WERI-Rb-1 (cell line): ENCODE results near the gene CABP2.

Experiments
- DNase-seq: peaks from one replicate; pipeline ENCODE4 v3.0.0-alpha.2; 2020
- H3K27ac ChIP-seq: fragments of 250-450 bp; sonication (Bioruptor Pico); 2 replicates; pipeline ENCODE4 v1.5.1; 2020; ENCODE audit warnings: mild to moderate bottlenecking, moderate library complexity
- H3K27me3 ChIP-seq: fragments of 250-450 bp; sonication (Bioruptor Pico); 2 replicates; pipeline ENCODE4 v1.5.1; 2021; ENCODE audit warnings: mild to moderate bottlenecking, low read depth, moderate library complexity; ENCODE audit not compliant: insufficient read depth, severe bottlenecking
- H3K36me3 ChIP-seq: fragments of 250-450 bp; sonication (Bioruptor Pico); 2 replicates; pipeline ENCODE4 v1.5.1; 2020; ENCODE audit warnings: mild to moderate bottlenecking, moderate library complexity
- H3K4me3 ChIP-seq: 2 replicates; pipeline ENCODE4 v1.5.1; 2011; ENCODE audit warnings: low read depth, mild to moderate bottlenecking, control low read depth, low read length
- H3K9me3 ChIP-seq: fragments of 250-450 bp; sonication (Bioruptor Pico); 2 replicates; pipeline ENCODE4 v1.5.1; 2021; ENCODE audit warnings: mild to moderate bottlenecking, moderate library complexity; ENCODE audit not compliant: severe bottlenecking
- TF ChIP-seq, protein P1 (sequence below): IDR thresholded peaks from 2 replicates; pipeline ENCODE4 v1.5.1; 2011; ENCODE audit warnings: low read depth, mild to moderate bottlenecking, control low read depth, inconsistent platforms, low read length

Gene CABP2

DNA sequence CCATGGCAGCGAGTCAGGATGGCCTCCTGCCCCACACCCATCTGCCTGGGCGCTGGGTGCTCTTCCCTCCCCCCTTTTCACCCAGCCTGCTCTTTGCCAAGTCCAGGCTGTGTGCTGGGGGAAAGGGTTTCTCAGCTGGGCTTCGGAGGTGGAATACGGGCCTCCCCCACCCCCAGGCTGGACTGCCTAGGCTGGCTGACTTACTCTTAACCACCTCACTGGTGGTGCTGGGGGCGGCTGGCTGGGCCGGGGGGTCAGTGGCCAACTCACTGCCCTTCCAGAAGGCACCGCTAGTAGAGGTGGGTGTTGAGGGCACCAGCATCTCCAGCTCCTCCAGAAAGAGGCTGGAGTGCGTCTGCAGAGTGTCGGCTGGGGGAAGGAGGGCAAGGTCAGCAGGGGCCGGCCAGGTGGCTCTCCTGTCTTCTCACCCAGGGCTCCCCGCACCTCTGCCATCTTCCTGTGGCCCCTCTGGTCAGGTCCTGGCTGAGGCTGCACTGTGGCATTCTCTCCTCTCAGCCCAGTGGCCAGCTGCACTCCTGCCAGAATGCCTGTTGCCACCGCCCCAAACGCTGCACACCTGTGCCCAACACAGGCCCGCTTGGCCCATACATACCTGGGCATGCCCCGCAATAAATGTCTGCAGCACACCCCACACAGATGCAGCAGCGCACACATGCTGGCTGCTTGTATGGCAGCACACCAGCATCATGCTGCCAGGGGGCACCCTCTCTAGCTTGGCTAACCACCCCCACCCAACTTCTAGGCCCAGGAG is 27.8 kb downstream of the CABP2 start:
- H3K36me3 ChIP-seq, result peaks cover 70% of the 10 kb centered on the region

DNA sequence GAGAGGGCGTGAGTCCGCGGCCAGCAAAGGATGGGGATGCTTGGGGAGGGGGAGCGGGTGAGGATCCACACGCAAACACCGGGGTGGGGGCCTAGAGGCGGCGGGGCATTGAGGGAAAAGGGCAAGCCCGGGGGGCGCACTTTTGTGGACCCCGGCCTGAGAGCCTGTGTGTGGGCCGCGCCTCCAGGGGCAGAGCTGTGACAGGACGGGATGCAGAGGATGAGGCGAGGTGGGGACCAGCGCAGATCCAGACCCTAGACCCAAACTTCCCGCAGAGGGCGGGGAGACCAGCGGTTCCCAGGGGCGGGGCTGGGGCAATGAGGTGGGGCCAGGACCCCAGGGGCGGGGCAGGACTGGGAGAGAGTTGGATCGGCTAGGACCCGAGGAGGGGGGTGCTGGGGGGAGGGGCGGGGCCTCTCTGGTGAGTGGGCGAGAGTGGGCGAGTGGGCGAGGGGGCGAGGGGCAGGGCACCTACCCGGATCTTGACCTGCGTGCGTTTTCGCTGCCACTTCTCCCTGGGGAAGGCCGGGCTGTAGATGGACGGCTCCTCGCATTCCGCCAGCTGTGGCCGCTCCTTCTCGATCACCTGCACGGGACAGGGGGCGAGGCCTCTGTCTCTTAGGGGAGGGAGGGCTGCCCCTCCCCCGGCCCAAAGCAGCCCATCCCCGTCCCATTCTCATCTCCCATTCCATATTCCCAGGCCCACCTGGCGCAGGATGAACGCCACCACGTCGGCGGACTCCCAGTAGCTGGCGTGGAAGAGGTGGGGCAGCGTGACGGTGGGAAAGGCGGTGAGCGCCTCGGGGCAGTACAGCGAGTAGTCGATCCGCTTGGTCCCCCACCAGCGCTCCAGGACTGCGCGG is 28.6 kb downstream of the CABP2 start:
- Histone ChIP-seq H3K27me3 (no peaks in the 10 kb centered on the region), H3K4me3 (no peak overlapping the region), H3K9me3 (no peaks in the 10 kb centered on the region), H3K27ac (no peak overlapping the region), H3K36me3 (peaks cover 70% of the 10 kb centered on the region)
- DNase-seq, result no peak
- TF ChIP-seq, protein P1, sequence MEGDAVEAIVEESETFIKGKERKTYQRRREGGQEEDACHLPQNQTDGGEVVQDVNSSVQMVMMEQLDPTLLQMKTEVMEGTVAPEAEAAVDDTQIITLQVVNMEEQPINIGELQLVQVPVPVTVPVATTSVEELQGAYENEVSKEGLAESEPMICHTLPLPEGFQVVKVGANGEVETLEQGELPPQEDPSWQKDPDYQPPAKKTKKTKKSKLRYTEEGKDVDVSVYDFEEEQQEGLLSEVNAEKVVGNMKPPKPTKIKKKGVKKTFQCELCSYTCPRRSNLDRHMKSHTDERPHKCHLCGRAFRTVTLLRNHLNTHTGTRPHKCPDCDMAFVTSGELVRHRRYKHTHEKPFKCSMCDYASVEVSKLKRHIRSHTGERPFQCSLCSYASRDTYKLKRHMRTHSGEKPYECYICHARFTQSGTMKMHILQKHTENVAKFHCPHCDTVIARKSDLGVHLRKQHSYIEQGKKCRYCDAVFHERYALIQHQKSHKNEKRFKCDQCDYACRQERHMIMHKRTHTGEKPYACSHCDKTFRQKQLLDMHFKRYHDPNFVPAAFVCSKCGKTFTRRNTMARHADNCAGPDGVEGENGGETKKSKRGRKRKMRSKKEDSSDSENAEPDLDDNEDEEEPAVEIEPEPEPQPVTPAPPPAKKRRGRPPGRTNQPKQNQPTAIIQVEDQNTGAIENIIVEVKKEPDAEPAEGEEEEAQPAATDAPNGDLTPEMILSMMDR, result no peak

More for the DNA sequence above, 27.8 kb downstream of the CABP2 start:
- Histone ChIP-seq H3K27ac (no peak overlapping the region), H3K9me3 (no peaks in the 10 kb centered on the region), H3K4me3 (no peak overlapping the region), H3K27me3 (no peaks in the 10 kb centered on the region)
- no peak for DNase-seq
- TF ChIP-seq, protein P1, result no peak

DNA sequence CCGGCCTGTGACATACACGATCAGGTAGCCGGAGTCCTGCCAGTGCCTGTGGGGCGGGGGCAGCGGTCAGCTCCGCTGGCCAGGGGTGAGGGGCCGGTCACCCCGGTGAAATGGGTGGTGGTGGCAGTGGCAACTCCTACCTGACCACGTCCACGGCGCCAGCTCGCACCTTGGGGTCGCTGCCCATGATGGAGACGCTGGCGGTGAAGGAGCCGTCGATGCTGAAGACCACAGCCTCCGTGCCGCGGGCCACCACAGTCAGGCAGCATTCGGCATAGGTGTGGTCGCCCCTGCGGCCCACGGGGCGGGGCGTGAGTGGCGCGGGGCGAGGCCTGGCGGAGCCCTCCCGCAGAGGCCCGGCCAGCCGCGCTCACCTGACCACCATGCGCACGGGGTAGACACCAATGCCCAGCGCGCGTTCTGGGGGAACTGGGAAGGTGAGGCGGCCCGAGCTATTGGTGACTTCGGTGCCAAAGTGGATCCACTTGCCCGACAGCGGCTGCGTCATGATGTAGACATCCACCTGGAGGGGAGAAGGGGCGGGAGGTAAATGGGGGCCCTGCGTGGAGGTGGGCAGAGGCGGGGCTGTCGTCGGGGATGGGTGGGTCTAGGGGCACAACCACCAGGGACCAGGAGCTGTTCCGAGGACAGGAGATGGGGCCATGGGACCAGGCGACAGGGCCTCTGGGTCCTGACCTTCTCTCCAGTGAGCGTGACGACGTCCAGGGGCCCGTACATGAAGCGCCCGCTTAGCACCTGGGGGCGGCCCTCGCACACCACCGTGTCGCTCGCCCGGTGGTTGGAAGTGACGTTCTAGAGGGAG is 29.5 kb downstream of the CABP2 start:
- Histone ChIP-seq H3K27me3 (no peaks in the 10 kb centered on the region), H3K36me3 (peaks cover 73% of the 10 kb centered on the region), H3K4me3 (no peak overlapping the region), H3K27ac (no peak overlapping the region), H3K9me3 (no peaks in the 10 kb centered on the region)
- TF ChIP-seq, protein P1, result no peak
- no peak for DNase-seq

DNA sequence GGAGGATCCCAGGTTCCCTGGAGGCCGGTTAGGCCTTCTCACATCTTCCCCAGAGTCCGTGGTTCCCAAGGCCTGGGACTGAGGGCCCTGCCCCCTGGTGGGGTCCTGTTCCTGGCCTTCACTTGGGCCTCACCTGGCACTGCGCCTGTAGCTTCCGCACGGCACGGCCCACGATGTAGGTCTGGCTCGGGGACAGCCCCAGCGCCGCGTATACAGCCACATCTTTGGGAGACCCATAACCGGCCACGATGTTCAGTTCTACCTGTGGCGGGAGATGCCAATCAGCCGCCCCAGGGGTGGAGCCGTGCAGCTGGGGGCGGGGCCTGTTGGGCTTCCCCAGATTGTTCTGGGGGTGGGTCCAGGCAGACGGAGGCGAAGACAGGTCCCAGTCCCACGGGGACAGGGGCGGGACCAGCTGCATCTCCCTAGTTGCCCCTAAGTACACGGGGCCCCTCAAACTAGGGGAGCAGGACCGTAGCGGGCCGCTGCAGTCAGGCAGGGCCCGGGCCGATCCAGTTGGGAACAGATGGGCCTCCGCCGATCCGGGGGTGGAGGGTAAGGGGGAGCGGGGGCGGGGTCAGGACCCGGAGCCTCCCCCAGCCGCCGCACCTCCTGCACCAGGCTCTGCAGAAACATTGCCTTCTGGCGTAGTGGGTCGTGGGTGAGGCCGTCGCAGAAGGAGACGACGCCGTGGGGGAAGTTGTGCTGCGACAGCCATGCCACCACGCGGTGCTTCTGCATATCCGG is 30.3 kb downstream of the CABP2 start:
- Histone ChIP-seq H3K27ac (no peak overlapping the region), H3K4me3 (no peak overlapping the region), H3K9me3 (no peaks in the 10 kb centered on the region), H3K27me3 (no peaks in the 10 kb centered on the region), H3K36me3 (peaks cover 74% of the 10 kb centered on the region)
- DNase-seq, result peak; percentile 44
- TF ChIP-seq, protein P1, result no peak

DNA sequence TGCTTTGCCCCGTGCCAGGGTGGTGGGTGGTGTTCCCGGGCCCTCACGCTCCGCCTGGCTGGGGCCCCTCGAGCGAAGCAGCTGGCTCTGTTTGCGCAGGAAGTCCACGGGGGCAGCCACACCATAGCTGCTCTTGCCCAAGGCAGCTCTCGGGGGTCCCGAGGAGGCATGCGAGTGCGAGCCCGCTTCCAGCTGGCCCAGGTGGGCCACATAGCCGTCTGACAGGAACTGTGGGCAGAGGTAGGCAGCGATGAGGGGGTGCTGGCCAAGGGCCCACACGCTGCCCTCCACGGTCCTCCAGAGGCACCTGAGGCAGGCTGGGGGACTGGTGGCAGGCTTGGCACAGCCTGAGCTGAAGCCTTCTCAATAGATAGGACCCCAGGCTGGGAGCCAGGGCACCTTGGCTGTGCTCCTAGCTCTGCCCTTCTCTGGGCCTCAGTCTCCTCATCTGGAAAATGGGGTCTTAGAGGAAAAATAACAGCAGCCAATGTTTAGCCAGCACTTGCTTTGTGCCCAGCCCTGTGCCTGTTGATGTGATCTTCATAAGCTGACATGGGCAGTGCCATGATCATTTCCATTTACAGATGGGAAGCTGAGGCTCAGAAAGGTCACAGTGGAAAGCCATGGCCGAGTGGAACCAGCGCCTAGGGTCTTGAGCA is 31.0 kb downstream of the CABP2 start:
- Histone ChIP-seq H3K27ac (no peak overlapping the region; the same call in 1 of the 2 replicates), H3K4me3 (no peak overlapping the region), H3K36me3 (peaks cover 79% of the 10 kb centered on the region), H3K27me3 (no peaks in the 10 kb centered on the region), H3K9me3 (no peaks in the 10 kb centered on the region)
- DNase-seq, result no peak
- TF ChIP-seq, protein P1, result no peak
